SK-N-SH (cell line): Measurements from ENCODE around the gene KRTAP10-7.

ENCODE experiments used
- CTCF ChIP-seq: fragments of 200-600 bp; sonication (generic); IDR thresholded peaks from 2 replicates; pipeline ENCODE4 v1.6.1; 2017; ENCODE audit warnings: antibody characterized with exemption, mild to moderate bottlenecking, moderate library complexity
- EP300 ChIP-seq, 2 experiments: IDR thresholded peaks; 2 replicates each; pipeline versions ENCODE4 v1.4.0 to v1.6.1; 2012; ENCODE audit warnings: borderline replicate concordance in 1 of 2, low read depth in 1 of 2, low read length in 1 of 2
- POLR2AphosphoS5 ChIP-seq: IDR thresholded peaks from 2 replicates; pipeline ENCODE4 v1.6.1; 2012; ENCODE audit warnings: low read depth, low read length
- SMC3 ChIP-seq: IDR thresholded peaks from 2 replicates; pipeline ENCODE4 v1.6.1; 2012; ENCODE audit warnings: low read depth, low read length, improper control_type of control experiment
- TEAD4 ChIP-seq: IDR thresholded peaks from 2 replicates; pipeline ENCODE4 v1.4.0; 2012; ENCODE audit warnings: mild to moderate bottlenecking, borderline replicate concordance; ENCODE audit not compliant: insufficient read depth

- TF ChIP-seq SMC3 (no peak), CTCF (no peak), EP300 (IDR thresholded peaks at IDR 0.05; ENCODE audit: borderline replicate concordance in 1 of 2, low read depth in 1 of 2, low read length in 1 of 2) (no peak), TEAD4 (no peak), POLR2AphosphoS5 (no peak)
These were observed 12.4 kb downstream of the KRTAP10-7 start for GRCh38 chr21:44612669-44613229.
